ENCODE measurements around the gene UNC13C. TPM values are rescaled to one million over a fixed set of nuclear protein-coding genes. Genes with fewer than 3 reads are reported as not detected.
A peak's percentile ranks its signal among the peaks of the same experiment; 100 is the strongest.
"Not testable (repeated sequence)": the region's sequence is repeated elsewhere in the genome, so short reads cannot be mapped to it uniquely, and the experiment has no call there.

Gene UNC13C
- total RNA-seq: 1.6 TPM

- peak; percentile 16 for DNase-seq (ENCODE audit: low spot score)
Observed at GRCh38 chr15:53978253-53978906, at the start of gene UNC13C. Gene UNC13C (plus strand): TSS chr15:53978441. CDS start chr15:54012904, 34,463 bp downstream.

- DNase-seq (ENCODE audit: low spot score): no peak
Observed at GRCh38 chr15:53936137-53936536, 42.1 kb upstream of the UNC13C start.

DNA sequence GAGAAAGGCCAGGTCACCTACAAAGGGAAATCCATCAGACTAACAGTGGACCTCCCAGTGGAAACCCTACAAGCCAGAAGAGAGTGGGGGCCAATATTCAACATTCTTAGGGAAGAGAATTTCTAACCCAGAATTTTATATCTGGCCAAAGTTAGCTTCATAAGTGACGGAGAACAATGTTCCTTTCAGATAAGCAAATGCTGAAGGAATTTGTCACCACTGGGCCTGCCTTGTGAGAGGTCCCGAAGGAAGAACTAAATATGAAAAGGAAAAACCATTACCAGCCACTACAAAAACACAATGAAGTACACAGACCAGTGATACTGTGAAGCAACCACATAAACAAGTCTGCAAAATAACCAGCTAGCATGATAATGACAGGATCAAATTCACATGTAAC, 40.6 kb upstream of the UNC13C start:
- DNase-seq (ENCODE audit: low spot score): not testable (repeated sequence)

GRCh38 chr15:53950572-53950971, 27.7 kb upstream of the UNC13C start:
- no peak for DNase-seq (ENCODE audit: low spot score)

DNA sequence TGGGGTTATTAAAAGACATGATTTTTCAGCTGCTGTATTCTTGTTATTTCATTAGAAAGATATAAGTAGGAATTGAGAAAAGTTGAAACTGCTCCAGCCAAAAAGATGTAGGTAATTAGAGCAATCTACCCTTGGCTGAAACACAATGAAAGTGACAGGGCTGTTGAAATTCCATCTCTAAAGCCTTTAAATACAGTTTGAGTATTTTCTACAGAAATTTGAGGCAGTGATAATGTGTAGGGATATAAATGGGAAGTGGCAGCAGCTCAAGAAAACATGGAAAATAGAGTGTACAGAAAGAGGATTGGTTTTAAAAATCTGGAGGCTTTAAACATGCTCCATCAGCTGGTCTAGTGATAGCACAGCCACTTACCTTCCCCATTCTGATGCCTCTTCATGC, 22.8 kb upstream of the UNC13C start:
- DNase-seq (ENCODE audit: low spot score): no peak

DNA sequence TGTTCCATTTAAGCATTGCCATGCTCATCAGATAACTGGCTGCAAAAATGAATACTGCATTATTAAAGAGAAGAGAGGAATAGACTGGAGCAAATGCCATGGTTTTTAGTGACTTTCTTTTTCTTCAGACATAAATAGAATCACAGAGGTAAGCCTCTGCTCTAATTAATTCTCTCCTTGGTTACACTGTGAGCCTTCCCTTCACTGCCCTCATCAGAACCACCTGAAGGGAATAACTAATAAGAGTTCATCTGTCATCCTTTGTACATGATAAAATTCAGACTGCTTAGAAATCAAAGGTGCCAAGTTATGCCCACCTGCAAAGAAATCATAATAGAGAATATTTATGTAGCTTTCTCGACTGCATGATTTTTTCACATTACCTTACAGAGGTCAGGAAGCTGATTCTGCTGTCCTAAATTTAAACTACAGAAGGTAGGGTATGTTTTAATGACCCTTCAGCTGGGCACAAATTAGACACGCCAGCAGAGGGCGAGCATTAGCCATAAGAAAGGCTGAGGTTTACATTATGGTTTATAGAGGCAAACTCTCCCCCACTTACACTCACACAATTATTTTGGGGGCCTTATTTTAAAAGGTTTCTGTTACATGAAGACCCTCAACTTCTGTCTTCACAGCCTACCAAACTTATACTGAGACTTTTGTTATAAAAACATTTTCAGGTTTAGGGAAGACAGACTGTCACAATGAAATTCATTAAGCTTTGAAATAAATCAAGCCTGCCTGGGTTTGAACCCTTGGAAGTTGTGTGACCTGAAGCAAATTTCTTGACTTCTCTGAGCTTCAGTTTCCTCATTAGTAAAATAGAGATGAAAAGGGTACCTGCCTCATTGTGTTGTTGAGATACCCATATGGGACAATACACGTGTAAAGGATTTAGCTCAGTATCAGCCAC, 15.3 kb upstream of the UNC13C start:
- peak; percentile 20 for DNase-seq (ENCODE audit: low spot score)

- no peak for DNase-seq (ENCODE audit: low spot score)
Observed at GRCh38 chr15:53963801-53964200, 14.4 kb upstream of the UNC13C start.

DNA sequence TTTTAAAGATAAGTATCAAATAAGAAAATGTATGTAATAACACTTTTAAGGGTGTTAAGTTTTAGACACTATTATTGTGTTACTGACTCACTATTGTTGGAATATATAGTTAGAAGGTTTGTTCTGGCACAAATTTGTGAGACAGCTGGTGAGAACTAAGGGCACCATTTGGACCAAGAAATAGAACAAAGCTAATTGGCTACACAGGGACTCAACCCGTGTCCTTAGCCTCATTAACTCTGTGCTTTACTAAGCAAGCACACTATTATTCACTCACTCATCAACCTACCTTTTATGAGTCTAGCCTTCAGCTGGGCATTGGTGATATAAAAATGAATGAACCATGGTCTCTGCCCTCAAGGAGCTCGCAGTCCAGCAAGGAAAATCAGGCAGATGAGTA, 4.1 kb upstream of the UNC13C start:
- no peak for DNase-seq (ENCODE audit: low spot score)

GRCh38 chr15:53974813-53975212, 3.4 kb upstream of the UNC13C start:
- DNase-seq (ENCODE audit: low spot score): no peak

- peak; percentile 40 for DNase-seq (ENCODE audit: low spot score)
Observed at GRCh38 chr15:53976844-53977392, 1.3 kb upstream of the UNC13C start.

DNA sequence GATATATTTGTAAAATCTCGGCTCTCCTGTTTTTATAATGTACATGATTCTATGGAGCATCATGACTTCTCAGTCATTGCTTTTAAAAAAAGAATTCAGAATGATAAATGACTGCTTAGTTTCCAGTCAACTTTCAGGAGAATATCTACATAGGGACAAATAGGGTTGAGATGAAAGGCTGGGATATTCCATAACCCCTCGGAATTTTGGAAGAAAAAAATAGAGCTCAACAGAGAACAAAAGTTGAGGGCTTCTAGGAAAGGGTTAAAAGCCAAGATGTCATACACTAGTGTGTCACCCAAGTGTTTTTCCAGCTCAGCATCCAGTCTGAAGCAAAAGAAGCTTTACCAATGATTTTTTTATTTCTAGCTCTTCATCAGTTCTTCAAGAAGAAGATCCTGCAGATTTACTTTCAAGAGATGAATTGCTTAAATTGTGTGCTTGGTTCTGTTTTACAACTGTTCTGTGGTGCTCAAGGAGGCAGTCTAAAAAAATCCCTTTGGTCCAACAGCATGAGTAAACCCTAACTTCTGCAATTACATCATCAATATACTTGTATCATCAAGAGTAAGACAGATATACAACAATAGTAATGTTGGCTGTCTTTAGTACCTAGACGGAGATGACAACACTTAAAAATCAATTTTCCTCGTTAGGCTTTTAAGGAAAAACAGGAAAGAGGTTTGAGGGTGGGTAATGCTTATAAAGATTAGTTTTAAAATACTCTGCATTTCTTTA, 979 bp downstream of the UNC13C start:
- DNase-seq (ENCODE audit: low spot score): no peak

DNA sequence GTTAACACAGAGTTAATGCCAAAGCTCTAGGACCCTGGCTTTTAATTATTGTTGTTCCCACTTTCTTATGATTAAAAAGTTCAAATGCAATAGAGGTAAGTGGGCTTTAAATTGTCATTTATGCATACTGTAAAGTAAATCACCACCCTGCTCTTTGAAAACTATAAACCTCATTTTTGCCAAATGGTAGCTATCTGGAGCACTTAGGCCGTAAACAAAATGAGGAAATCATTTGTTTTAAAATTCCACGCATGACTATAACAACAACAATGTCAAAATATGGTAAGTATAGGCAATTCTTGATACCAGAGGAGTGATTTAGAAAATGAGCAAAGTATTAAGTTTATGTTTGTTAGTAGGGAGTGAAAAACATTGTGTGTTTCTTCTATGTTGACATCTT, 1.8 kb downstream of the UNC13C start:
- DNase-seq (ENCODE audit: low spot score): no peak

DNA sequence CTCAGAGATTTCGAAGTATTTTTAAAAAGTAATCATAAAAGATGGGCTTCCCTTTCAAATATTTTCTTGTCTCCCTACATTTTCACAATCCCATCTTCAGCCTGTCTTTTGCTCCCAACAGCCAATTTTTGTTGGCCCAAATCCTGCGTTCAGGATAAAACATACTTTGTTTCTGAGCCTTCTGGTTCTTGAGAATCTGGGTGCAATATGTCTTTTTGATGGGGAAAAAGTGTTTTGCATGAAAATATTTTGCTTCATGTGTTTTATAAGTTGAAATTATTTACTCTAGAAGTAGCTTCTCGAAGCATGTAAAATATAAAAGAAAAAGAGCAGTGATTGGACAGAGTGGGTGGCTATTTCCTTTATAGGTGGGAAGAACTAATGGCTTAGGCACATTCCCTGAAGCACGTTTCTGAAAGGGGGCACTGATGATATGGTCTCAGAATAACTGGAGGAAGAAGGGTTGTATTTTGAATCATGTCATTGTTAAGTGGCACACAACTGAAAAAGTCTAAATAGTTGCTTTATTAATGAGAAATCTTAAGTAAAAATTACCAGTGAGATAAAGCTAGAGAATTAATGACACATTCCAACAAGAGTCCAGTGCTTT, 3.9 kb downstream of the UNC13C start:
- DNase-seq (ENCODE audit: low spot score): no peak

DNA sequence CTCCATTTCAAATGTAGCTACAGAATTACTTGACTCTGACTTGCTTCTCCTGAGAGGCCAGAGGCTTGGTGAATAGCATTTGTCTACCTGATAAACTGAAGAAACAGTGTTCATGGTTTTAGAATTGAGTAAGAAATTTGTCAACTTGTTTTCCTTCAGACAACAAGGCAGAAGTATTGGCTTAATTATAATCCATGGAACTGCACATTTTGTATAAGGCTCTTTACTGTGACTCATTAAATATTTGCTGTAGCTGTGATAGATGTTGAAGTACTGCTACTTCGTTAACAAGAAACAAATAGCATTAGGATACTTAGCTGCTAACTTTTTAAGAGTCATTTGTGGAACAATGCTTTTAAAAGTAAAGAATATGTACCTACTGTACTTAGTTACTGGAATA, 4.6 kb downstream of the UNC13C start:
- DNase-seq (ENCODE audit: low spot score): no peak

DNA sequence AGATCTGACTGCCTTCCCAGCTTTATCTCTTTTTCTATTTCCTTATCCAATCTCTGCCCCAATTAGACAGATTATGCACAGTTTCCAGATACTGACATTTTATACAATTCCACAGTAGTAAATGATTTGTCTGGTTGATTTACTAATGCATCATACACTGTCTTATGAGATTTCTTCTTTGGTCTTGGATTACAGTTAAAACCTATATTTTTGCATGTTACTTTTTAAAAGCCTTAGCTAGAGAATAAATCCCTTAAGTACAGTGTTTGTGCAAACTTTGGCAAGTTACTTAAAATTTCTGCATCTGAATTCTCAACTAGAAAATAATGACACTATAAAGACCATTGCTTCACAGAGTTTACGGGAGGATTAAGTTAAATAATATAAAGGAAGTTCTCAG, 6.0 kb downstream of the UNC13C start:
- DNase-seq (ENCODE audit: low spot score): no peak

DNA sequence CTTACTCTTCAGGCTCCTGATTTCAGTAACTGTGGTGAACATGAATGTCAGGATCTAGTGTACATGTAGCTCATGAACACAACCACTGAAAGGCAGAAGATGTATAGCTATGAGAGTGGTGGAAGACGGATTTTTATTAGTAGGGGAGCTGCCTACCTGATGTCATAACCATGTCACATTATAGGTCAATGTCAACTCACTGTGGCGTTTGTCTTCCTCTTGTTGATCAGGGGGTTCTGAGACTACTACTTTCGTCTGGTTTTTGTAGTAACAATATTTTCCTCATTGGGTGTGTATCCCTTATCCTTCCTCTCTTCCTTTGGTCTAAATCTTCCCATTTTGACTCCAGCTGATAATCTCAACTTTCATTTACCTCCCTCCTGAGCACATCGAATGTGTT, 7.3 kb downstream of the UNC13C start:
- DNase-seq (ENCODE audit: low spot score): no peak

GRCh38 chr15:53987480-53987879, 9.2 kb downstream of the UNC13C start:
- no peak for DNase-seq (ENCODE audit: low spot score)

GRCh38 chr15:54007256-54007655, 29.0 kb downstream of the UNC13C start:
- no peak for DNase-seq (ENCODE audit: low spot score)

- no peak for DNase-seq (ENCODE audit: low spot score)
Observed at GRCh38 chr15:54011656-54012055, 33.4 kb downstream of the UNC13C start.

DNA sequence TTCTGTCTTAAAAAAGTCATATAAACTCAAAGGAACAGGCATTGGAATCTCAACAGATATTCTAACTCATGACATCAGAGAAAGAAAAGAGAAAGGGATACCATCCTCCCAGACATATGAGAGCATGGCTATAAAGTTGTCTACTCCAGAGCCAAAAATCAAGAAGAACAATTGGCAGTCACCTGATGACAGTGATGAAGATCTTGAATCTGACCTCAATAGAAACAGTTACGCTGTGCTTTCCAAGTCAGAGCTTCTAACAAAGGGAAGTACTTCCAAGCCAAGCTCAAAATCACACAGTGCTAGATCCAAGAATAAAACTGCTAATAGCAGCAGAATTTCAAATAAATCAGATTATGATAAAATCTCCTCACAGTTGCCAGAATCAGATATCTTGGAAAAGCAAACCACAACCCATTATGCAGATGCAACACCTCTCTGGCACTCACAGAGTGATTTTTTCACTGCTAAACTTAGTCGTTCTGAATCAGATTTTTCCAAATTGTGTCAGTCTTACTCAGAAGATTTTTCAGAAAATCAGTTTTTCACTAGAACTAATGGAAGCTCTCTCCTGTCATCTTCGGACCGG, 35.9 kb downstream of the UNC13C start:
- DNase-seq (ENCODE audit: low spot score): no peak

- DNase-seq (ENCODE audit: low spot score): no peak
Observed at GRCh38 chr15:54017251-54017650, 39.0 kb downstream of the UNC13C start.
